AG20443 (cell line): ENCODE results near the gene TP53INP2.
"Not testable (repeated sequence)": the region's sequence is repeated elsewhere in the genome, so short reads cannot be mapped to it uniquely, and the experiment has no call there.

Experiments used
- DNase-seq: peaks from one replicate; pipeline ENCODE4 v3.0.0; 2012; ENCODE audit warnings: low spot score, mixed read lengths

Gene TP53INP2

GRCh38 chr20:34704177-34705007 is at the start of gene TP53INP2:
TSS of gene TP53INP2 (plus strand) at chr20:34704344. CDS start at chr20:34708740, 4,396 bp downstream.
- DNase-seq = peak; percentile 96

- not testable (repeated sequence) for DNase-seq
Observed at GRCh38 chr20:34658654-34659053, 45.5 kb upstream of the TP53INP2 start.

- DNase-seq = not testable (repeated sequence)
Observed at GRCh38 chr20:34661811-34662210, 42.3 kb upstream of the TP53INP2 start.

- DNase-seq = no peak
Observed at GRCh38 chr20:34663213-34663943, 40.8 kb upstream of the TP53INP2 start.

- not testable (repeated sequence) for DNase-seq
Observed at GRCh38 chr20:34664751-34665150, 39.4 kb upstream of the TP53INP2 start.

GRCh38 chr20:34669094-34669493 is 35.0 kb upstream of the TP53INP2 start:
- DNase-seq = no peak

GRCh38 chr20:34673412-34673811 is 30.7 kb upstream of the TP53INP2 start:
- DNase-seq = no peak

- DNase-seq = no peak
Observed at GRCh38 chr20:34675561-34675960, 28.6 kb upstream of the TP53INP2 start.

GRCh38 chr20:34675993-34676641 is 28.0 kb upstream of the TP53INP2 start:
- no peak for DNase-seq

GRCh38 chr20:34676642-34677373 is 27.3 kb upstream of the TP53INP2 start, which contains the start of gene PIGU:
TSS of gene PIGU (minus strand) at chr20:34677092. CDS start at chr20:34677085, 7 bp downstream.
- peak; percentile 98 for DNase-seq

GRCh38 chr20:34680586-34681175 is 23.5 kb upstream of the TP53INP2 start:
- no peak for DNase-seq

GRCh38 chr20:34683667-34684066 is 20.5 kb upstream of the TP53INP2 start:
- no peak for DNase-seq

GRCh38 chr20:34689486-34689885 is 14.7 kb upstream of the TP53INP2 start:
- DNase-seq = no peak

GRCh38 chr20:34691838-34692237 is 12.3 kb upstream of the TP53INP2 start:
- no peak for DNase-seq

- no peak for DNase-seq
Observed at GRCh38 chr20:34693414-34693813, 10.7 kb upstream of the TP53INP2 start.

GRCh38 chr20:34701405-34702085 is 2.6 kb upstream of the TP53INP2 start:
- DNase-seq = no peak

GRCh38 chr20:34703061-34703423 is 1.1 kb upstream of the TP53INP2 start:
- no peak for DNase-seq

GRCh38 chr20:34703424-34704176 is 544 bp upstream of the TP53INP2 start:
- DNase-seq = no peak

GRCh38 chr20:34705008-34705396 is 858 bp downstream of the TP53INP2 start:
- DNase-seq = no peak
